ENCODE measurements around the gene FEZF2.

GRCh38 chr3:62332017-62332416, 41.3 kb downstream of the FEZF2 start:
- TF ChIP-seq EZH2 (IDR thresholded peaks at IDR 0.05; ENCODE audit: low read length, unreplicated experiment): no peak
- TF ChIP-seq CTCF (conservative IDR thresholded peaks at IDR 0.05; ENCODE audit: low read depth, low read length): no peak
- TF ChIP-seq EZH2phosphoT487 (IDR thresholded peaks at IDR 0.05; ENCODE audit: borderline replicate concordance, low read length): no peak
